ENCODE data around the gene KLHL3.
"Not testable (repeated sequence)": the region's sequence is repeated elsewhere in the genome, so short reads cannot be mapped to it uniquely, and the experiment has no call there.

KLHL3 gene

GRCh38 chr5:137778772-137779564 lies 43.1 kb upstream of the KLHL3 start:
- peaks cover 15% of the 10 kb centered on the region for H3K4me1 ChIP-seq (ENCODE audit: control insufficient read depth, low read length)
- no peaks in the 10 kb centered on the region for H4K20me1 ChIP-seq (ENCODE audit: control insufficient read depth, insufficient read depth, low read depth, low read length)
- no peaks in the 10 kb centered on the region for H3F3A ChIP-seq (ENCODE audit: control insufficient read depth, insufficient read depth)
- H3K79me2 ChIP-seq (ENCODE audit: control insufficient read depth, low read length), result no peaks in the 10 kb centered on the region
- no peaks in the 10 kb centered on the region for H3K27me3 ChIP-seq (ENCODE audit: control insufficient read depth, low read length)
- H3K36me3 ChIP-seq (ENCODE audit: control insufficient read depth, low read length), result no peaks in the 10 kb centered on the region
- no peak overlapping the region for H3K27ac ChIP-seq (ENCODE audit: low read depth, low read length)
- H3K4me3 ChIP-seq (ENCODE audit: low read length), result no peak overlapping the region
- H3K4me2 ChIP-seq (ENCODE audit: low read length), result no peak overlapping the region
- TF ChIP-seq, protein P1, sequence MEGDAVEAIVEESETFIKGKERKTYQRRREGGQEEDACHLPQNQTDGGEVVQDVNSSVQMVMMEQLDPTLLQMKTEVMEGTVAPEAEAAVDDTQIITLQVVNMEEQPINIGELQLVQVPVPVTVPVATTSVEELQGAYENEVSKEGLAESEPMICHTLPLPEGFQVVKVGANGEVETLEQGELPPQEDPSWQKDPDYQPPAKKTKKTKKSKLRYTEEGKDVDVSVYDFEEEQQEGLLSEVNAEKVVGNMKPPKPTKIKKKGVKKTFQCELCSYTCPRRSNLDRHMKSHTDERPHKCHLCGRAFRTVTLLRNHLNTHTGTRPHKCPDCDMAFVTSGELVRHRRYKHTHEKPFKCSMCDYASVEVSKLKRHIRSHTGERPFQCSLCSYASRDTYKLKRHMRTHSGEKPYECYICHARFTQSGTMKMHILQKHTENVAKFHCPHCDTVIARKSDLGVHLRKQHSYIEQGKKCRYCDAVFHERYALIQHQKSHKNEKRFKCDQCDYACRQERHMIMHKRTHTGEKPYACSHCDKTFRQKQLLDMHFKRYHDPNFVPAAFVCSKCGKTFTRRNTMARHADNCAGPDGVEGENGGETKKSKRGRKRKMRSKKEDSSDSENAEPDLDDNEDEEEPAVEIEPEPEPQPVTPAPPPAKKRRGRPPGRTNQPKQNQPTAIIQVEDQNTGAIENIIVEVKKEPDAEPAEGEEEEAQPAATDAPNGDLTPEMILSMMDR (IDR thresholded peaks at IDR 0.05; ENCODE audit: low read depth, low read length, poor library complexity, severe bottlenecking), result peak; percentile 58
- TF ChIP-seq EZH2phosphoT487 (IDR thresholded peaks at IDR 0.05; ENCODE audit: borderline replicate concordance, low read length), result no peak
- H3K9me2 ChIP-seq (replicated peaks; ENCODE audit: control insufficient read depth, low read length), result no peaks in the 10 kb centered on the region
- no peaks in the 10 kb centered on the region for H3K9me3 ChIP-seq (ENCODE audit: control insufficient read depth, insufficient read depth, low read length)

DNA sequence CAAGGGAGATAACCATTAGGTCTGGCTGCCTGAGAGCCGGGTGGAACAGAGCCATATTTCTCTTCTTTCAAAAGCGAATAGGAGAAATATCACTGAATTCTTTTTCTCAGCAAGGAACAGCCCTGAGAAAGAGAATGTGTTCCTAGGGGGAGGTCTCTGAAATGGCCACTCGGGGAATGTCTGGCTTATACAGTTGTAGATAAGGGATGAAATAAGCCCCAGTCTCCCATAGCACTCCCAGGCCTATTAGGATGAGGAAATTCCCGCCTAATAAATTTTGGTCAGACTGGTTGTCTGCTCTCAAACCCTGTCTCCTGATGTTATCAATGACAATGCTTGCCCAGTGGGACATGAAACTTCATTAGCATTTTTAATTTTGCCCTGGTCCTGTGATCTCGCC lies 32.0 kb upstream of the KLHL3 start:
- H3K79me2 ChIP-seq (ENCODE audit: control insufficient read depth, low read length); H4K20me1 ChIP-seq (ENCODE audit: control insufficient read depth, insufficient read depth, low read depth, low read length); H3K27me3 ChIP-seq (ENCODE audit: control insufficient read depth, low read length); H3K27ac ChIP-seq (ENCODE audit: low read depth, low read length); H3K9me2 ChIP-seq (replicated peaks; ENCODE audit: control insufficient read depth, low read length); H3K4me1 ChIP-seq (ENCODE audit: control insufficient read depth, low read length); H3F3A ChIP-seq (ENCODE audit: control insufficient read depth, insufficient read depth); H3K4me2 ChIP-seq (ENCODE audit: low read length); H3K4me3 ChIP-seq (ENCODE audit: low read length); H3K9me3 ChIP-seq (ENCODE audit: control insufficient read depth, insufficient read depth, low read length); H3K36me3 ChIP-seq (ENCODE audit: control insufficient read depth, low read length): not testable (repeated sequence)

- H3K79me2 ChIP-seq (ENCODE audit: control insufficient read depth, low read length), result no peaks in the 10 kb centered on the region
- no peaks in the 10 kb centered on the region for H3F3A ChIP-seq (ENCODE audit: control insufficient read depth, insufficient read depth)
- H3K4me2 ChIP-seq (ENCODE audit: low read length), result no peak overlapping the region
- H3K4me3 ChIP-seq (ENCODE audit: low read length), result no peak overlapping the region
- TF ChIP-seq, protein P1 (IDR thresholded peaks at IDR 0.05; ENCODE audit: low read depth, low read length, poor library complexity, severe bottlenecking), result no peak
- TF ChIP-seq EZH2phosphoT487 (IDR thresholded peaks at IDR 0.05; ENCODE audit: borderline replicate concordance, low read length), result no peak
- H4K20me1 ChIP-seq (ENCODE audit: control insufficient read depth, insufficient read depth, low read depth, low read length), result no peaks in the 10 kb centered on the region
- H3K4me1 ChIP-seq (ENCODE audit: control insufficient read depth, low read length), result no peaks in the 10 kb centered on the region
- H3K9me2 ChIP-seq (replicated peaks; ENCODE audit: control insufficient read depth, low read length), result no peaks in the 10 kb centered on the region
- H3K9me3 ChIP-seq (ENCODE audit: control insufficient read depth, insufficient read depth, low read length), result no peaks in the 10 kb centered on the region
- H3K27ac ChIP-seq (ENCODE audit: low read depth, low read length), result no peak overlapping the region
- H3K36me3 ChIP-seq (ENCODE audit: control insufficient read depth, low read length), result no peaks in the 10 kb centered on the region
- H3K27me3 ChIP-seq (ENCODE audit: control insufficient read depth, low read length), result no peaks in the 10 kb centered on the region
Observed at GRCh38 chr5:137761566-137761965, 25.7 kb upstream of the KLHL3 start.

DNA sequence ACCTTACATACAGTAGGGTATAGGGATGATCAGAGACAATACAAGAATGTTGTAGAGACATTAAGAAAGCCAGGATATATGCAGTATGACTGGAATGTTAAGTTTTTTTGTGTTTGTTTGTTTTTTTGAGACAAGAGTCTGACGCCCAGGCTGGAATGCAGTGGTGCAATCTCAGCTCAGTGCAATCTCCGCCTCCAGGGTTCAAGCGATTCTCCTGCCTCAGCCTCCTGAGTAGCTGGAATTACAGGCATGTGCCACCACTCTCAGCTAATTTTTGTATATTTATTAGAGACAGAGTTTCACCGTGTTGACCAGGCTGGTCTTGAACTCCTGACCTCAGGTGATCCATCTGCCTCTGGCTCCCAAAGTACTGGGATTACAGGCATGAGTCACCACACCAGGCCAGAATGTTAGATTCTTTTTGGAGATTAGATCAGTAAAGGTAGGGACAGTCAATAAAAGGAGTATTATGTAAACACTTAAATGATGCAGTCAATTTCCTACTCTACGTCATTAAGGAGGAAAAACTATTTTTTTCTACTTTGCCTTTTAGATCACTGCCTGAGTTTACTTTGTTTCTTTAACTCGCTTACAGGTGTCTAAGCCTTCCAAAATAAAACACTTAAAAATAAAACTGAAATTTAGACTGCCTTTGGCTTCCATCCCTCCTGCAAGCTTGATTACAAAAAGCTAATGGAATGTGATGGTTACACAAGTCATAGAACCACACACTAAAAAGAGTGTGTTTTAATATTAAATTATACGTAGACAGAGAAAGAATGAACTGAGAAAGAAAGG lies 25.0 kb upstream of the KLHL3 start:
- no peak overlapping the region for H3K4me2 ChIP-seq (ENCODE audit: low read length)
- H3K27ac ChIP-seq (ENCODE audit: low read depth, low read length), result no peak overlapping the region
- no peaks in the 10 kb centered on the region for H3K36me3 ChIP-seq (ENCODE audit: control insufficient read depth, low read length)
- no peaks in the 10 kb centered on the region for H4K20me1 ChIP-seq (ENCODE audit: control insufficient read depth, insufficient read depth, low read depth, low read length)
- TF ChIP-seq, protein P1 (IDR thresholded peaks at IDR 0.05; ENCODE audit: low read depth, low read length, poor library complexity, severe bottlenecking), result no peak
- no peak for TF ChIP-seq EZH2phosphoT487 (IDR thresholded peaks at IDR 0.05; ENCODE audit: borderline replicate concordance, low read length)
- no peaks in the 10 kb centered on the region for H3K79me2 ChIP-seq (ENCODE audit: control insufficient read depth, low read length)
- no peaks in the 10 kb centered on the region for H3K9me2 ChIP-seq (replicated peaks; ENCODE audit: control insufficient read depth, low read length)
- H3K4me3 ChIP-seq (ENCODE audit: low read length), result no peak overlapping the region
- H3K4me1 ChIP-seq (ENCODE audit: control insufficient read depth, low read length), result no peaks in the 10 kb centered on the region
- H3K27me3 ChIP-seq (ENCODE audit: control insufficient read depth, low read length), result no peaks in the 10 kb centered on the region
- no peaks in the 10 kb centered on the region for H3K9me3 ChIP-seq (ENCODE audit: control insufficient read depth, insufficient read depth, low read length)
- H3F3A ChIP-seq (ENCODE audit: control insufficient read depth, insufficient read depth), result no peaks in the 10 kb centered on the region
